Ecto neural progenitor cell (in vitro differentiated cells): ENCODE data around the gene LRCOL1.

ENCODE experiments used
- DNase-seq: peaks from one replicate; pipeline ENCODE4 v3.0.0-alpha.2; 2018; ENCODE audit warnings: low spot score

Gene LRCOL1

DNA sequence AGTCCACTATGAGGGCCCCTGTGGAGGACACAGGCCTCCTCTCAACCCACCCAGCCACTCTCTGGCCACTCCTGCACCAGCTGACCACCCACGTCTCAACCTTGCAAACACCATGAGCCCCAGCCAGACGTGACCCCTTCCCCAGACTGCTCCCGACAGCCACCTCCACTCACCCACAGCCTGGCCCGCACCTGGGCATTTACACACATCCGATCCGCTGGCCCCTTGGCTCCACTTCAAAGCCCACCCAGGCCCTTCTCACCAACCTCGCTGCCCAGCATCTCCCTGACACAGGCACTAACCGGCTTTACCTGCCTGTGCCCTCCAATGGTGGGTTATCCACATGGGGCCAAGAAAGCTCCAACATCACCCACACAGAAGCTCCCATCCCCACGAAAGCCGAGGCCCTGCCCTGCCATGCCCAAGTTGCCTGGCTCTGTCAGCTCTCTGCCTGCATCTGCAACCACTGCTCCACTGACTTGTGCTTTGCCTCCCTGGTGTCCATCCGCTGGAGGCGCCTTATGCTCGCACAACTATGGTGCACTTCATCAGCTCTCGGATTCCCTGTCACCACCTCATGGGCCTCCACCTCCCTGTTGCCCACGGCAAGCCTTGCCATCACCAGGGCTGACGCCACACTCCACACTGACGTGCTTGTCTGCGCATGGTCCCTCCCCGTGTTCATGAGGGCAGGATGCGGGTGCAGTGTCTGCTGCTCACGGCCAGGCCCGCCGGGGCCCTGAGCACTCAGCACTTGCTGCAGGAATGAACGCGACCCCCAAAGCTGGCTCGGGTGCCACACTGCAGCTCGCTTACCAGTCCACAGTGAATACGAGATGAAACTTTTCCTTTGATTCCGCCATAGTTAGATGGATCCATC lies 24.9 kb upstream of the LRCOL1 start:
- no peak for DNase-seq

DNA sequence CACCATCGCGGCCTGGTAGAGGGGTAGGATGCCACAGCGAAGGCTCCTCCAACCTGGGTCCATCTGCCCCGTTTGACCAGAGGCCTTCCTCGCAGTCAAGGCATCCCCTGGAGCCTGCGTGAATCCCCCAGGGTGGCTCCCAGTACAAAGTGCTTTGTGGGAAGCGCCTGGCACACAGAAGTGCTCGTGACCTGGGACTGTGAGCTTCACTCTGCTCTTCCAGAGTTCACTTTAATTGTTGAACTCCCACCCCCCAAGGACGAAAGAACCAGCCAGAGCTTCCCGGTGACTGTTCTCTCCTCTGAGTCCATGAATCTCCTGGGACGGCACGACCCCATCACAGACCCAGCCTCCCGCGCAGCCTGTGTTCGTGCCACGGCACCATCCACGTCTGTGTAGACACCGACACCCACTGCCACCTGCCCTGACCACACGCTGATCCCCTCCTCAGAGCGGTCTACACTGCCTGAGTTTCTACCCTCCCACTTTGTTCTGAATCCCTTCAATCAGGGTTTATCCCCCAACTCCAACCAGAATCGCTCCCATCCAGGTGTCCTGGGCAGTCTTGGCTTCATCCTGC lies 24.1 kb upstream of the LRCOL1 start:
- DNase-seq = no peak

DNA sequence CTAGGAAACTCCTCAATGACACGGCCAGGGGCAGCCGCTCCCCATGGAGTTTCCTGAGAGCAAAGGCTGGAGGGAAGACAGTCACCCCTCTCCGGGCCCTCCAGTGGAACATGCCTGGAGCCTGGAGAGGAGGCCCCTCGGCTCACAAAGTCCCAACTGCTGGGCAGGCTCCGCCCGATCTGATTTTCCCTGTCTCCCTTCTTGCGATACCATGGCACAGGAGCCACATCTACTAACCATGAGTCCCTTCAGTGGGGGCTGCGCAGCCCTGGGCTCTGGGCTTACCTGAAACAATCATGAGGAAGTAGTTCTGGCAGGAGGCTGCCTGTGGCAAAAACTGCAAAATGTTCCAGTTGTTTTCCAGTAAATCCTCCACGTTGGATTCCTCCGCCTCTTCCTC lies 23.5 kb upstream of the LRCOL1 start:
- no peak for DNase-seq

DNA sequence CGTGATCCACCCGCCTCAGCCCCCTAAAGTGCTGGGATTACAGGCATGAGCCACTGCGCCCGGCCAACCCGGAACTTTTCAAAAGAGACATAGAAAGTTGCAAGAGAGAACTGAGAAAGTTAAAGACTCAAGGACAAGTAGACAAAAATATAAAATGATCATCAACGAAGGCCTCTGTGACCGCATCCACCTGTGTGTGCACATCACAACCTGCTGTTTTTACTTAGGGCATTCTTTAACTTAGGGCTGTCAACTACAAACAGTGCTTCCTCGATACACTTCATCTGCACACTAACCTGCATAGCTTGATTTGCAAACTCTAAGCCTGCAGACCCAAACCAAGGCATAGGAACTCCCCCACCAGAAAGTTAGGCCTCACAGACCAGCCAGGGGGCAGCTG lies 23.0 kb upstream of the LRCOL1 start:
- no peak for DNase-seq

DNA sequence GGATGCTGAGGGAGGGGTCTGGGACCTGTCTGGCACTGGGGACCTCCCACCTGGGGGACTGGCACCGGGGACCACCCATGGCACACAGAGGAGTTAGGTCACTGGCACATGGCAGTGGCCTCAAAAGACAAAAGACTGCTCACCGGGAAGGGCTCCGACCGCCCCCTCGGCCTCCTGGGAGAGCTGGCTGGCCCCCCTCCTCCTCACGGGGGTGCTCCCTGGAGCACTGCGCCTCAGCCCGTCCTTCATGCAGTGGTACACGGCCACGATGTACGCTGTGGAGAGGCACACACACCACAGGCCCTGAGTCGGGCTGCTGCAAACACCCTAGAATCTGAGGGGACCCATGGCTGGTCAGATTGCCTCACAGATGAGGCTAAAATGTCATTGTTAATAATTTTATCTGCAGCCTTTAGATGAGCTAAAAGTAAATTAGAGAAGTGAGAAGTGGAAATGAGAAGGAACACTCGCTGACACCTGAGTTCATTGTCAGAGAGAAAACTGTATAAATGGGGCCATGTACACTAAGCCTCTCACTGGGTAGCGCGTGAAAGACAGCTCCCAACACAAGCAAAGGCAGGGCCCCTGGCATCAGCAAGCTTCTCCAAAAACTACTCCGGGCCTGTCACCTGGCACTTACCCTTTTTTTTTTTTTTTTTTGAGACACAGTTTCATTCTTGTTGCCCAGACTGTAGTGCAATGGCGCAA lies 22.3 kb upstream of the LRCOL1 start:
- no peak for DNase-seq

DNA sequence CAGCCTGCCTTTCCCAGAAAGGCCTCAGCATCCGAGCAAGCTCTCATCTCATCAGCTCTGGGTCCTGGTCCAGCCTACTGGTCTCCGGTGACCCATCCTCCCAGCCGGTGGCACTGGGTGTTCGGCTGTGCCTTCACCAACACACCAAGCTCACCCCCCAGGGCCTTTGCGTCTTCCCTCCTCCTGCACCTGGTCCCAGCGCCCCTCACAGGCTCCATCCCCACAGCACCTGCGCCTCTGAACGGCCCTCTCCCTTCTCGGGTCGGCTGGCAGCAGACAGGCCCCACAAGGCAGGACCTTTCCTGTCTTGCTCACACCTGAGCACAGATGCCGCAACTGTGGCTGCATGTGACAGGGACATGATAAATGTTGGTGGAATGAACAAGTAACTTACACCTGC lies 21.3 kb upstream of the LRCOL1 start:
- DNase-seq = no peak

DNA sequence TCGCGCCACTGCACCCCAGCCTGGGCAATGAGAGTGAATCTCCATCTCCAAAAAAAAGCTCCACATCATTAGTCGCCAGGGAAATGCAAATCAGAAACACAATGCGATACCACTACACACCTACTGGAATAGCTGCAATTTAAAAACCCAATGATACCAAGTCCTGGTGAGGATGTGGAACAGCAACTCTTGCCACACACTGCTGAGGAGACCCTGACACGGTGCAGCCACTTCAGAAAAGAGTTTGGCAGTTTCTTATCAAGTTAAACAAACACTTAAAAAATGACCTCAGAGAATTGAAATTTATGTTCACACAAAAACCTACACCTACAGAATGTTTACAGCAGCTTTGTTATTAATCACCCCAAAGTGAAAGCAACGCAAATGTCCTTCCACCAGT lies 20.3 kb upstream of the LRCOL1 start:
- no peak for DNase-seq

DNA sequence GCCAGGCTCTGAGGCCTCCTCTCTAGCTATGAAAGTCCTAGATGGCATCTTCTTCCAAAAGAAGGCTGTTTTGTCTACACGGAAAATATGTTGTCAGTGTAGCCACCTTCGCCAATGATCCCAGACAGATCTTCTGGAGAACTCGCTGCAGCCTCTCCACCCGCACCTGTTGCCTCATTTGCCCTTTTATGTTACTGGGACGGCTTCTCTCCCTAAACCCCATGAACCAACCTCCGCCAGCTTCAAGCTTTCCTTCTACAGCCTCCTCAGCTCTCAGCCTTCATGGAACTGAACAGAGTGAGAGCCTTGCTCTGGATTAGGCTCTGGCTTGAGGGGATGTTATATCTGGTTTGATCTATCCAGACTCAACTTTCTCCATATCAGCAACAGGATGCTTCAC lies 18.9 kb upstream of the LRCOL1 start:
- no peak for DNase-seq

DNA sequence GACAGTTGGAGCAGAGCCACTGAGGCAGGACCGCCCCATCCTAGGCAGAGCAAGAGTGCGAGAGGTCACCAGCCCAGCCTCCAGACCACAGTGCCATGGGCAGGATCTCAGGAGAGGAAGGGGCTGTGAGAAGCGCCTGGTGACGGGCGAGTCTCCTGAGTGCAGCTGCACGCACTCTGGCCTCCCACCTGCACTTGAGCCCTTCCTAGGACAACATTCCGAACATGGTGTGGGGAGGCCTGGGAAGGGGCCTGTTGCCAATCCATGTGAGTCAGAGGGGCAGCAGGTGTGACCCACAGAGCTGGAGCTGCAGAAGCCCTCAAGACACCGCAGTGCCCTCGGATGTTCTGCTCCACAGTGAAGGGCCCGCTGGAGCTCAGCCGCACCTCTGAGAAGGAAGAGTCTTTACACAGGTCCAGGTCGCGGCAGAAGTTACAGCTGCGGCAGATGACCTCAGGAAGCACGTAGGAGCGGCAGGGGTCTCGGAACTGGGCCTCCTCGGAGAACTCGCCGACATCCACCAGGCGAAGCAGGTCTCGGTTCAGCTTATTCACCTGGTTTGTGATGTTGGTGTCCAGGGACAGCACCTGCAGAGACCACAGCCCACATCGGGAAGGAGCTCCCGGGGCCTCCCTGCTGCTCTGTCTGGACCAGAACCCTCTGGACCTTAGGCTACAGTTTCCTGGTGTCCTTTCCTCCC lies 15.5 kb upstream of the LRCOL1 start:
- DNase-seq = no peak

DNA sequence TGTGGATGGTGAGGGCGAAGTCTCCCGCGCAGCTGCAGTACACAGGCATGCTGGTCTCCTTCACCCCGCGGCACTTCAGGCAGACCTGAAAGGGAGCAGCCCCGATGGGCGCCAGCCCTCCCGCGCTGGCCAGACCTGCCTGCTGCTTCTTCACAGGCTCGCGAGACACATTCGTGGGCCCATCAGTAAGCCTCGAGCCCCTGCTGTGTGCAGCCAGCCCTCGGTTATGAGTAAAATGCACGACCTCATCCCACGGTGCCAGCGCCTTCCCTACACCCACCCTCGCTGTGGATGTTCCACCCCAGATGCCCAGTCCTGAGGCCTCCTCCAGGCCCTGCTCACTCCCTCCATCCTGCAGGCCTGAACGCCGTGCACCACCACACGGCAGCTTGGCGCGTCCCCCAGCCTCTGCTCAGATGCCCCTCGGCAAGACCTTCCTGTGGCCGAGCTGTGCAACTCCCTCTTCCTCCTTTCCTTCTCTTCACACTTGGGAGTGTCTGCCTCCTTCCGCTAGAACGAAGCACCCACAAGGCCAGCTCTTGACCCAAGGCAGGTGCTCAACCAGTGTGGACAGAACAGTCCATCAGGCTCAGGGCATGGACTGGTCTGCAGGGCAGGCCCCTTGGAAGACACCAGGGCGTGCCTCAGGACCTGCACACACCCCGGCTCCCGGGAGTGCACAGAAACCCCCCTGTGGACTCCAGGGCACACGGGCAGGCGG lies 14.7 kb upstream of the LRCOL1 start:
- no peak for DNase-seq

DNA sequence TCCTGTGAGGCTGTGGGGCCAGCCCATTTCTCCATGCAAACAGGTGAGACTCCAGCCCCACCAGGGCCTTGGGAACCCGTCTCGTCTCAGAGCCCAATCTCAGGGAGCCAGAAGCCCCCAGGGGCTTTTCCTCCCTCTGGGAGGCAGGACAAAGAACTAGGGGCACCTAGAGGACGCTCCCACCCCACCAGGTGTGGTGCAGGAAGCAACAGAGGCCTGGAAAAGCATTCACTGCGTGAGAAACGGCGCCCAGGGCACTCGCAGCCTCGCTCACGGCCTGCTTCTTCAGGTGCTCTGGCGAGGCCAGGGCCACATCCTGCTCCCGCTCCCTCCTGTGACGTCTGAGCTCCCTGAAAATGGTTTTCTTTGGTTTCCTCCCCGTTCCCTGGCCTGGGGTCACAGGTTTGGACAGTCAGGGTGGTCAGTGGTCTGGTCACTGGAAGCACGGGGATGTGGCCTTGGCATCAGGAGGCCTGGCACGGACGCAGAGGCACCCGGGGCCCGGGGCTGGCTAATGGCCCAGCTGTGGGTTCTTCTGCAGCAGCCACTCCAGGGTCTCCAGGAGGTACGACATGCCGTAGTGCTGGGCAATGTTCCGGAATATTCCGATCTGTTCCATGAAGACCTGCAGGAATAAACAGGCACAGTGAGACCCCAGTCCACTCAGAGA lies 13.9 kb upstream of the LRCOL1 start:
- no peak for DNase-seq

DNA sequence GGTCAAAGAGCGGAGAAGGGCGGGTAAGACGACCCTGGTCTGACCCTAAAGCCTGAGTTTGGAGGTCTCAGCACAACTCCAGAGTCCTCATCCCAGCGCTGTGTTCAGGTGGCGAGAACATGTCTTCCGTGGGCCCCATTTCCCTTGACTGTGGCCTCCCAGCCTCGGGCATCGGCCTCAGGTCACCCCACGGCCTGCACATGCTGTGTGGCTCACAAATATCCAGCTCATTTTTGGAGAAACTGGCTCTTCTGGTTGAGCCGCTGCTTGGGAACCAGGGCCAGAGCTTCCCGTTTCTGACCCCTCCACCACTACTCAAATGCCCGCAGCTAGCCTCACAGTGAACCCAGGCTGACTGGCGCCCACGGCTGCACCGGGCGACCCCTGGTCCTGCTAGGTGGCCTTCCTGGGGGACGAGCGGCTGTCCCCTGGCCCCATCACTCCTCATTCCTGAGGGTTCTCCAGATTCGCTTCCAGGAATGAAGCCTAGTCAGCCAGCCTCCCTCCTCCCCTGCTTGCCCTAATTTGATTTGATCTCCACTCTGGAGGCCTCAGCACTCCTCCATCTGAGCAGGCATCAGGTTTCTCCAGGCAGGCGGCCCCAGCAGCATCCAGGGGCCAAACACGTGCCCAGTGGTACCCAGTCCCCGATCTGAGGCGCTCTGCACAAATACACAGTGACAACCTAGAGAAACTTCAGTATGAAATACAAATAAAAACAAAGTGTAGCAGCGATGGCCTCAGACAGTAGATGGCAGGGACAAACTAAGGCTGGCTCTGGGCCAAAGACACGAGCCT lies 12.9 kb upstream of the LRCOL1 start:
- no peak for DNase-seq

DNA sequence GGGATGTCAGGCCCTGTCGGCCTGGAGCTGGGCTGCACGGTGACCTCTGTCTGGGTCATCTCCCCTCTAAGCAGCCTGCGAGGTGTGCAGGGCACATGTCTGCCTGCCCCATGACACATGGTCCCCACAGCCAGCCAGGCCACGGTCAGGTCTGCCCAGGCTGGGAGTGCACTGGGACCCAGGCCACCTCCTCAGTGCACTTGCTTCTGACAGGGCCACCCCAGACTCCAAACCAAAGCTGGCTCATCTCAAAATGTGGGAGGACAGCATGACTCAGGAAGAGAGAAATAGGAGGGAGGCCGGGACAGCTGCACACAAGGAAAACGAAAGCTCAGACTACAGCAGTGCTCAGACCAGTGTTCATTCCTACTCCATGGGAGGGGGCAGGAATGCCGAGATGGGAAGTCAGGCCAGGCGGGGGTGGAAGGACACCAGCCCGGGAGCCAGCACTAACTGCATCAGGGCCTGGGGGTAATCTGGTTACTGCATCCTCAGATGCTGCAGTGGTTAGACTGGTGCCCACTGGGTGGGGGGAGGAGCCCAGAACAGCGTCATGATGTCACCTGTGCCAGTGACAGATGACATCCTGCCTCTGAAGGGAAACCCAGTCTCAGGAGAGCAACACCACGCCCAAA lies 12.2 kb upstream of the LRCOL1 start:
- no peak for DNase-seq

DNA sequence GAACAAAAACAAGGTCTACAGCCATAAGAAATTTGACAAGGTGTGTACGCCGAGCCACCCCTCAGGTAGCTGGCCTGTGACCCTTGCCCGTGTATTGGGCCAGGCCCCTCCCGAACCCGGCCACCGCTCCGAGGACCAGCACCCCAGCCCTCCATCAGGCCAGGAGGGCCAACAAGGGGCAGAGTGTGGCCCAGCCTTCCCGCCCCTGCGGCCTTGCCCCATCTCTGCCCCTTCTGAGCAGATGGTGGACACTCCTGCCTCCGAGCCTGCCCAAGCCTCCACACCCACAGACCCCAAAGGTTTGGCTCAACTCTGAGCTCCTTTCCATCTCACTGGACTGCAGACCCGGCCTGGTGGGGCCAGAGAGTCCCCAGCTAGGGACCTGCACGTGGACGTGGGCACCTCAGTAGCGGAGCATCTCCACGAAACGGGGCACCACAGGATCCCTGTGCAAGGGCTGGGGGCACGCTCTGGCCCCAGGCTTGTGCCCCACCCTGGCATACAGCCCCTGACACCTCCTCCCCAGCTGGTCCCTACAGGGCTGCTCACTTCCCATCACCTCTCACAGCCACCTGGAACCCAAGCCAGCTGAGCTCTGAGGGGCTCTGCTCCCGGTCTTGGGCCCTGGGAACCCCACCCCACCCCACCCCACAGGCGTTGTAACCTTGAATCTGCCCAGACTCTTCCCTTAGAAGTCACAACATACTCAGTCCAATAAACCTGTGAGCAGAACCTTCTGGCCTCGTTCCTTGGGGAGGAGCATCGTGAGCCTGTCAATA lies 11.5 kb upstream of the LRCOL1 start:
- no peak for DNase-seq

DNA sequence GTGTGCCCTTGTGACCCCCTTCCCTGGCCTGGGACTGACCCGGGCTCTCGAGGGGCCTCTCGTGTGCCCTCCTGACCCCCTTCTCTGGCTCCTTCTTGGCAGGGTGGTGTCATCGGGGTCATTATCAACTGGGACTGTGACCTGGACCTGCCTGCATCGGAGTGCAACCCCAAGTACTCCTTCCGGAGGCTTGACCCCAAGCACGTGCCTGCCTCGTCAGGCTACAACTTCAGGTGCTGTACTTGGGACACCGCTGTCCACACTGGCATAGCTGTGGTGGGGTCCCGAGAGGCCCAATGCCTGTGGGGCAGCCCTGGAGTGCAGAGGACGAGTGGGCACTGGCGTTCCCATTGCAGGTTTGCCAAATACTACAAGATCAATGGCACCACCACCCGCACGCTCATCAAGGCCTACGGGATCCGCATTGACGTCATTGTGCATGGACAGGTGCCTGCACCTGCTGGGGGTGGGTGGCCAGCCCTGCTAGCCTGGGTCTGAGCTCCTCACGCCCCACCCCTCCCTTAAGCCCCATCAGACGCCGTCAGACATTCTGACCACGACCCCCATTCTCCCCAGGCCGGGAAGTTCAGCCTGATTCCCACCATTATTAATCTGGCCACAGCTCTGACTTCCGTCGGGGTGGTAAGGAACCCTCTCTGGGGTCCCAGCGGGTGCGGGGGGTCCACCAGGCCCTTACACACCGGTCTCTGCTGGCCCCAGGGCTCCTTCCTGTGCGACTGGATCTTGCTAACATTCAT lies 10.7 kb upstream of the LRCOL1 start:
- DNase-seq = no peak

DNA sequence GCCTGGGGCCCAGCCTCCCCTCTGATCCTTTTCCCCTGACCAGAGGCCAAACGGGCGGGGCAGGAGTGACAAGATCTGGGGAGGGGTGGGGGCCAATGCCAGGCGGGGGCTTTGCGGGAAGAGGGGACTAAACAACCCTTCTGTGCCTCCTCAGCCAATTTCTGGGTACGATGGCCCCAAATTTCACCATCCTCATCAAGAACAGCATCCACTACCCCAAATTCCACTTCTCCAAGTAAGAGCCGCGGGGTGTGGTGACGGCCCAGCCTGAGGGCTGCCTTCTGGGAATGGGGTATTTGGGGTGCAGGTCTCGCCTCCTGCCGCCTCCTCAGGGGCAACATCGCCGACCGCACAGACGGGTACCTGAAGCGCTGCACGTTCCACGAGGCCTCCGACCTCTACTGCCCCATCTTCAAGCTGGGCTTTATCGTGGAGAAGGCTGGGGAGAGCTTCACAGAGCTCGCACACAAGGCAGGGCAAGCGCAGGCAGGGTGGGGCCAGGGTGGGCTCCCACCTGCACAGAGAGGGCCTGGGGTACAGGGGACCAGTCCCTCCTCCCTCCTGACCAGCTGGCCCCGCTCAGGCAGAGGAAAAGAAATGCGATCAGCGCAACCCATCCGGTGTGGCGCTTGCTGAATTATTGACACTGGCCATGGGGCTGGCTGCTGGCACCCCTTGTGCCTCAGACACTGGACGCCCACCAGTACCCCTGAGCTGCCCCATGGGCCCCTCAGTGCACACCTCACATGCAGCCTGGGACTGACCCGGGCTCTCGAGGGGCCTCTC lies 9.9 kb upstream of the LRCOL1 start:
- no peak for DNase-seq

DNA sequence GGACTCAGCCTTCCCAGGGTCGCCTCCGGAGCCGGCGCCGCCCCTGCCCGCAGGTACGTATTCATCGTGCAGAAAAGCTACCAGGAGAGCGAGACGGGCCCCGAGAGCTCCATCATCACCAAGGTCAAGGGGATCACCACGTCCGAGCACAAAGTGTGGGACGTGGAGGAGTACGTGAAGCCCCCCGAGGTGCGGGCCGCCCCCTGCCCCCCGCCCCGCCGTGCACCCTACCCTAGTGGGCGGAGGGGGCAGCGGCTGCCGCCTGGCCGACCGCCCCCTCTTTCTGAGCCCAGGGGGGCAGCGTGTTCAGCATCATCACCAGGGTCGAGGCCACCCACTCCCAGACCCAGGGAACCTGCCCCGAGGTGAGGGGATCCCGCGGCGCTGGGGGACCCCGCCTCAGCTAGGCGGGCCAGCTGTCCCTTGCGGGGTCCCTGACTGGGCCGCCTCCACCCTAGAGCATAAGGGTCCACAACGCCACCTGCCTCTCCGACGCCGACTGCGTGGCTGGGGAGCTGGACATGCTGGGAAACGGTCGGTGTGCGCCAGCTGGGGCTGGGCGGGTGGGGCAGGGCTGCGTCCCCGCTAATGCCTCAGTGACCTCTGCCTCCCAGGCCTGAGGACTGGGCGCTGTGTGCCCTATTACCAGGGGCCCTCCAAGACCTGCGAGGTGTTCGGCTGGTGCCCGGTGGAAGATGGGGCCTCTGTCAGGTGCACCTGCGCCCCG lies 9.2 kb upstream of the LRCOL1 start:
- no peak for DNase-seq
